ENCODE data around the gene NET1. TPM values are rescaled to one million over a fixed set of nuclear protein-coding genes. Genes with fewer than 3 reads are reported as not detected.

Gene NET1
- total and polyA plus RNA-seq, 7 donors: 75.3 to 333 (median 199) TPM

DNA sequence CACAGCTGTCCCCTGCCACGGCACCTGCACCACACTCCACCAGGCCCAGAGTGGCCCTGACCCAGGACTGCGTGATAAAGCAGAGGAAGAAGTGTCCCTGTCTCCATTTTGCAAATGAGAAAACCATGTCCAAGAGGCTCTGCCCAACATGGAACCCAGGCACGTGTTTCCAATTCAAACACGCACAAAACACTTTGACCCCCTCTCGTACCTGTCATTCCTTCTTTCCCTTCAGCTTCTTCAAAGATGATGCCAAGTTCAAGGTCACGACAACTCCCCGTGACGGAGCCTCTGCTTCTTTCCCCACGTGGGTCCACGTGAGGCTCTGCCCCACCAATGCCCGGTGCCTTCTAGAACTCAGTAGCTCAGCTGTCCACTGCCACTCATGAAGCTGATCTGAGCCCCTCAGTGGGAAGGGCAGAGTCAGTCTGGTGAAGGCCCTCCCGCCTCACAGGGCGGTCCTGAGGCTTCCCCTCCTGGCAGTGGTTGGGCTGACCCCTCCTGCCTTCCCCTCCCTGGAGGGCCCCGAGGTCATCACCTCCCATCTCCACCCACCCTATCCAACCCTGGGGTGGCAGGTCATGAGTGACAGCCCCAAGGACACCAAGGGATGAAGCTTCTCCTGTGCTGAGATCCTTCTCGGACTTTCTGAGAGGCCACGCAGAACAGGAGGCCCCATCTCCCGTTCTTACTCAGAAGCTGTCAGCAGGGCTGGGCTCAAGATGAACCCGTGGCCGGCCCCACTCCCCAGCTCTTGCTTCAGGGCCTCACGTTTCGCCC is 68.0 kb downstream of the NET1 start:
- no peaks in the 10 kb centered on the region for H3K4me1 ChIP-seq
- no peak overlapping the region for H3K27ac ChIP-seq
- H3K4me3 ChIP-seq: no peak overlapping the region
- no peaks in the 10 kb centered on the region for H3K36me3 ChIP-seq
- DNase-seq: peak; percentile 56
- H3K9me3 ChIP-seq: no peaks in the 10 kb centered on the region
- 88 to 92% methylated on average over 21 of the region's 21 CpGs for WGBS, 2 donors
- intact Hi-C loops (cut with DNase I): no loop called here
- no peaks in the 10 kb centered on the region for H3K27me3 ChIP-seq
- TF ChIP-seq POLR2A (IDR thresholded peaks at IDR 0.05): no peak
- no peak for TF ChIP-seq EP300 (IDR thresholded peaks at IDR 0.05)
- TF ChIP-seq, protein P1, sequence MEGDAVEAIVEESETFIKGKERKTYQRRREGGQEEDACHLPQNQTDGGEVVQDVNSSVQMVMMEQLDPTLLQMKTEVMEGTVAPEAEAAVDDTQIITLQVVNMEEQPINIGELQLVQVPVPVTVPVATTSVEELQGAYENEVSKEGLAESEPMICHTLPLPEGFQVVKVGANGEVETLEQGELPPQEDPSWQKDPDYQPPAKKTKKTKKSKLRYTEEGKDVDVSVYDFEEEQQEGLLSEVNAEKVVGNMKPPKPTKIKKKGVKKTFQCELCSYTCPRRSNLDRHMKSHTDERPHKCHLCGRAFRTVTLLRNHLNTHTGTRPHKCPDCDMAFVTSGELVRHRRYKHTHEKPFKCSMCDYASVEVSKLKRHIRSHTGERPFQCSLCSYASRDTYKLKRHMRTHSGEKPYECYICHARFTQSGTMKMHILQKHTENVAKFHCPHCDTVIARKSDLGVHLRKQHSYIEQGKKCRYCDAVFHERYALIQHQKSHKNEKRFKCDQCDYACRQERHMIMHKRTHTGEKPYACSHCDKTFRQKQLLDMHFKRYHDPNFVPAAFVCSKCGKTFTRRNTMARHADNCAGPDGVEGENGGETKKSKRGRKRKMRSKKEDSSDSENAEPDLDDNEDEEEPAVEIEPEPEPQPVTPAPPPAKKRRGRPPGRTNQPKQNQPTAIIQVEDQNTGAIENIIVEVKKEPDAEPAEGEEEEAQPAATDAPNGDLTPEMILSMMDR (IDR thresholded peaks at IDR 0.05): no peak
- TF ChIP-seq POLR2AphosphoS5 (IDR thresholded peaks at IDR 0.05): no peak

DNA sequence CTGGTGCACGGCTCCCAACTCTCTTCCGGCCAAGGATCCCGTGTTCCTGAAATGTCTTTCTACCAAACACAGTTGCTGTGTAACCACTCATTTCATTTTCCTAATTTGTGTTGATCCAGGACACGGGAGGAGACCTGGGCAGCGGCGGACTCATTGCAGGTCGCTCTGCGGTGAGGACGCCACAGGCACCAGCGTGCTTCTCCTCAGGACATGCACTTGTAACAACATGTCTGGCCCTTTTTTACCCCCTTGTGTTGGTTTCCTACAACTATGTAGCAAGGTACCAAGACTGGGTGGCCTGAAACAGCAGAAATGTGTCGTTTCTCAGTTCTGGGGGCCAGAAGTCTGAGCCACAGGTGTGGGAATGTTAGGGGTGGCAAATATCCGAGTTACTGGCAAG is 68.8 kb downstream of the NET1 start:
- Histone ChIP-seq H3K36me3 (no peaks in the 10 kb centered on the region), H3K27me3 (no peaks in the 10 kb centered on the region), H3K4me1 (no peaks in the 10 kb centered on the region), H3K4me3 (no peak overlapping the region), H3K27ac (no peak overlapping the region), H3K9me3 (no peaks in the 10 kb centered on the region)
- TF ChIP-seq POLR2A (IDR thresholded peaks at IDR 0.05) (no peak), POLR2AphosphoS5 (IDR thresholded peaks at IDR 0.05) (no peak), EP300 (IDR thresholded peaks at IDR 0.05) (no peak)
- TF ChIP-seq, protein P1 (IDR thresholded peaks at IDR 0.05): no peak
- intact Hi-C loops (cut with DNase I): no loop called here
- WGBS, 2 donors: 92 to 95% methylated on average over 12 of the region's 12 CpGs
- DNase-seq: peak; percentile 46

DNA sequence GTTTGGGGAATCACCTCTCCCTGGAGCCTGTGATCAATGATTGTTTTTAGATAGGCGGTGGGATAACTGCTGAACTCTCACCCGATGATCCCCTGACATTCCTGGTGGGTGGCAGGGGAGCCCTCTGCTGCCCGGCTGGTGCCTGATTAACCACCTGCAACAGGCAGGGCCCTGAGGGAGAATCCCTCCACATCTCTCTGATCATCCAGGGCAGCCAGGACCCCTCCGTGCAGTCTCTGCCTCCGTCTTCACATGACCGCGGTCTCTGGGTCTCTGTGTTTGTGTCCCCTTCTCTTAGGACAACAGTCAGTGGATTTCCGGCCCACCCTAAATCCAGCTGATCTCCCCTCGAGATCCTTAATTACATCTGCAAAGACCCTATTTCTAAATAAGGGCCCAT is 69.7 kb downstream of the NET1 start:
- no peaks in the 10 kb centered on the region for H3K36me3 ChIP-seq
- H3K27me3 ChIP-seq: no peaks in the 10 kb centered on the region
- intact Hi-C loops (cut with DNase I): no loop called here
- H3K27ac ChIP-seq: no peak overlapping the region
- no peaks in the 10 kb centered on the region for H3K9me3 ChIP-seq
- WGBS, 2 donors: 96 to 98% methylated on average over 9 of the region's 9 CpGs
- DNase-seq: peak; percentile 50
- TF ChIP-seq POLR2A (IDR thresholded peaks at IDR 0.05): no peak
- TF ChIP-seq, protein P1 (IDR thresholded peaks at IDR 0.05): no peak
- TF ChIP-seq POLR2AphosphoS5 (IDR thresholded peaks at IDR 0.05): no peak
- TF ChIP-seq EP300 (IDR thresholded peaks at IDR 0.05): no peak
- no peak overlapping the region for H3K4me3 ChIP-seq
- H3K4me1 ChIP-seq: no peaks in the 10 kb centered on the region

DNA sequence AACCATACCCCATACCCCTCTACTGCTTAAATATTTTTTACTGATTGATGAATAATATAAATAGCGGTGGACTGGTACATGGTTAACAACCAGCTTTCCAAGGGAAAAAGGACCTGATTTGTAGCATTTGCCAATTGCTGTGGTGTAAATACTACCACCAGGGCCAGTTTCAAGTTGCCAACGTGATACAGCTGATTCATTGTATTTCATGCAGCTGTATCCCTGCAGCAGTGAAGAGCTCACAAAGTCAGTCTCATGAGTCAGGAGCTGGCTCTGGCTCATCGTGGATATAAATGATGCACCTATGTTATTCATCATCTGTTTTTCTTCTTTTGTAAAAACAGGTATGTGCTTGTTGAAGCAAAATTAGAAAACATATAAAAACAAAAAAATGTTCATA is 71.8 kb downstream of the NET1 start:
- no peaks in the 10 kb centered on the region for H3K27me3 ChIP-seq
- H3K9me3 ChIP-seq: no peaks in the 10 kb centered on the region
- peak; percentile 37 for DNase-seq
- H3K4me3 ChIP-seq: no peak overlapping the region
- no peak overlapping the region for H3K27ac ChIP-seq
- no peak for TF ChIP-seq EP300 (IDR thresholded peaks at IDR 0.05)
- TF ChIP-seq POLR2AphosphoS5 (IDR thresholded peaks at IDR 0.05): no peak
- TF ChIP-seq, protein P1 (IDR thresholded peaks at IDR 0.05): no peak
- TF ChIP-seq POLR2A (IDR thresholded peaks at IDR 0.05): no peak
- no peaks in the 10 kb centered on the region for H3K4me1 ChIP-seq
- 85 to 87% methylated on average over 3 of the region's 3 CpGs for WGBS, 2 donors
- no peaks in the 10 kb centered on the region for H3K36me3 ChIP-seq
- intact Hi-C loops (cut with DNase I): no loop called here

DNA sequence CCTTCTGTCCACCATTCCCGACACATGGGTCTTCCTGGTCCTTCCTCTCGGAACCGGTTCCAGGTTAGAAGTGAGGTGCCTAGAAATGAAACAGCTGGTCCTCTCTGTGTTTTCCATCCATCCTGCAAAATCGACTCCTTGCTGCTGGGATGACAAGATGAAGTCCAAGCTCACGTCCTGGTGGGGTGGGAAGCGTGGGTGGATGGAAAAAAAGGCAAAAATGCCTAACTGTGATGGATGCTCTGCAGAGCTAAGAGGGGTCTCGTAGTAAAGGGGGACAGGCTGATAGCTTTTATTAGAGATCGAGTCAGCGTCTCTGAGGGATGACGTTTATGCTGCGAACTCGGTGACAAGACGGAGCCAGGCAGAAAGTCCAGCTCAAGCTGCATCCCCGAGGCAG is 72.9 kb downstream of the NET1 start:
- DNase-seq: no peak
- Histone ChIP-seq H3K4me1 (no peaks in the 10 kb centered on the region), H3K27me3 (no peaks in the 10 kb centered on the region), H3K9me3 (no peaks in the 10 kb centered on the region), H3K27ac (no peak overlapping the region), H3K4me3 (no peak overlapping the region), H3K36me3 (no peaks in the 10 kb centered on the region)
- TF ChIP-seq POLR2A (IDR thresholded peaks at IDR 0.05): no peak
- TF ChIP-seq, protein P1 (IDR thresholded peaks at IDR 0.05): no peak
- no peak for TF ChIP-seq EP300 (IDR thresholded peaks at IDR 0.05)
- TF ChIP-seq POLR2AphosphoS5 (IDR thresholded peaks at IDR 0.05): no peak
- intact Hi-C loops (cut with DNase I): no loop called here
- WGBS, 2 donors: 90 to 92% methylated on average over 14 of the region's 14 CpGs
